SJSA1 (cell line): ENCODE data around the gene FNDC3B. TPM values are rescaled to one million over a fixed set of nuclear protein-coding genes. Genes with fewer than 3 reads are reported as not detected.
"Not testable (repeated sequence)": the region's sequence is repeated elsewhere in the genome, so short reads cannot be mapped to it uniquely, and the experiment has no call there.

Experiments used
- DNase-seq, 2 experiments: peaks; one replicate each; pipeline ENCODE4 v3.0.0-alpha.2; 2015 to 2020; ENCODE audit warnings: low spot score in 2 of 2, low read depth in 1 of 2
- H3K27ac ChIP-seq: fragments of 250-450 bp; sonication (Bioruptor Pico); 2 replicates; pipeline ENCODE4 v1.5.1; 2020; ENCODE audit warnings: mild to moderate bottlenecking, moderate library complexity
- H3K27me3 ChIP-seq: fragments of 250-450 bp; sonication (Bioruptor Pico); replicated peaks from 2 replicates; pipeline ENCODE4 v1.5.1; 2020; ENCODE audit warnings: mild to moderate bottlenecking, moderate library complexity
- H3K36me3 ChIP-seq: fragments of 250-450 bp; sonication (Bioruptor Pico); 2 replicates; pipeline ENCODE4 v1.5.1; 2020; ENCODE audit warnings: mild to moderate bottlenecking
- H3K4me1 ChIP-seq: fragments of 250-450 bp; sonication (Bioruptor Pico); replicated peaks from 2 replicates; pipeline ENCODE4 v1.6.1; 2021; ENCODE audit warnings: mild to moderate bottlenecking
- H3K4me3 ChIP-seq: fragments of 250-450 bp; sonication (Bioruptor Pico); 2 replicates; pipeline ENCODE4 v1.5.1; 2020; ENCODE audit warnings: mild to moderate bottlenecking
- H3K9me3 ChIP-seq: fragments of 250-450 bp; sonication (Bioruptor Pico); replicated peaks from 2 replicates; pipeline ENCODE4 v1.5.1; 2020; ENCODE audit warnings: mild to moderate bottlenecking
- total RNA-seq: library from RNA; depleted of rRNA; stranded (reverse); fragments of >200 nt; shearing (Covaris generic); gene quantifications from 2 replicates; pipeline ENCODE4 v1.2.3, GENCODE V29; 2014

The FNDC3B gene
- total RNA-seq, 1 experiment from 2014 or later = 73.4 TPM

DNA sequence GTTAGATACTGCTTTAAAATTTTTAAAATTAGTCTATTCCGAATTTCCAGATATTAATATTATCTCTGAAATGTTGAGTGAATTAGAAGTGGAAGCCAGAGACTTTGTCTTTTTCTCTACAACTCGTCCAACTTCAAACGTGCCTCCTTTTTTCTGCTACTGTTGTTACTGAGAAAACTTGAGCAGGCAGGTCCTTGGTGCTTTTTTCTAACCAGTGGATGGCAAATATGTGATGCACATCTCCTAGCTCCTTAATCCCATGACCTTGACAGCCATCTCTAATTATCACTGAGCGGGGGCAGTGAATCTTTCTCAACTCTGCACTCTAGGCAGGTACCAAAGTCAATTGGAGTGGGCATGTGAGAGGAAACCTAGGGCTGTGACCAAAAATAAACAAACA is 50.7 kb downstream of the FNDC3B start:
- Histone ChIP-seq H3K36me3 (peaks cover 19% of the 10 kb centered on the region), H3K9me3 (no peaks in the 10 kb centered on the region), H3K27ac (no peak overlapping the region), H3K4me1 (peaks cover 10% of the 10 kb centered on the region), H3K4me3 (no peak overlapping the region), H3K27me3 (no peaks in the 10 kb centered on the region)
- DNase-seq = no peak

DNA sequence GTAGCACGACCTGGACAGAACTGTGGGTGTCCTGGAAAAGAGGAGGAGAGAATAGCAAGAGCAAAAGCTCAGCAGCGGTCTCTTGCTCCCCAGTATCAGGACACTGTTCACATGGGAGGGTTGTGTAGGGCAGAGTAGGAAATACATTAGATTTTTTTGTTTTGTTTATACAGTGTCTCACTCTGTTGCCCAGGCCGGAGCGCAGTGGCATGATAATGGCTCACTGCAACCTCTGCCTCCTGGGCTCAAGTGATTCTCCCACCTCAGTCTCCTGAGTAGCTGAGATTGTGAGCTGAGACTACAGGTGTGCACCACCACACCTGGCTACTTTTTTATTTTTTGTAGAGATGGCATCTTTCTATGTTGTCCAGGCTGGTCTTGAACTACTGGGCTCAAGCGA is 53.3 kb downstream of the FNDC3B start:
- Histone ChIP-seq H3K9me3 (no peaks in the 10 kb centered on the region), H3K27ac (no peak overlapping the region), H3K27me3 (no peaks in the 10 kb centered on the region), H3K4me3 (no peak overlapping the region), H3K36me3 (peaks cover 16% of the 10 kb centered on the region), H3K4me1 (peaks cover 9% of the 10 kb centered on the region; the same call in 1 of the 2 replicates)
- DNase-seq = no peak

DNA sequence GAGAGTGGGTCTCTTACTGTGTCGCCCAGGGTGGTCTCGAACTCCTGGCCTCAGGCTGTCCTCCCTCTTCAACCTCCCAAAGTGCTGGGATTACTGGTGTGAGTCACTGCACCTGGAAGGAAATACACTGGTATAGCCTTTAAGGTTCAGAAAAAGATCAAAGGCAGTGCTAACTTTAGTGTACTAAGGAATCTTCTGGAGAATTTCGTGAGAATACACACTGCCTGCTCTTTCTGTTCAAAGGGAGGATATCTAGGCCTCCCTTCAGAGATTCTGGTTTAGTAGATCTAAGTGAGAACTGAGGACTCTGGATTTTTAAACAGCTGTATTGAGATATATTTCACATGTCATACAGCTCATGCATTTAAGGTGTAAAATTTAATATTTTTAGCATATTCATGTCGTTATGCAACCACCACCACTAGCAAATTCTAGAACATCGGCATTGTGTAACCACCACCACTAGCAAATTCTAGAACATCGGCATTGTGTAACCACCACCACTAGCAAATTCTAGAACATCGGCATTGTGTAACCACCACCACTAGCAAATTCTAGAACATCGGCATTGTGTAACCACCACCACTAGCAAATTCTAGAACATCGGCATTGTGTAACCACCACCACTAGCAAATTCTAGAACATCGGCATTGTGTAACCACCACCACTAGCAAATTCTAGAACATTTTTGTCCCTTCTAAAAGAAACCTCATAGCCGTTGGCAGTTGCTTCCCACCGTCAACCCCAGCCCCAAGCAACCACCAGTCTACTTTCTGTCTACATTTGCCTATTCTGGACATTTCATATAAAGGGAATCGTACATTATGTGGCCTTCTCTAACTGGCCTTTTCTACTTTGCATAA is 54.4 kb downstream of the FNDC3B start:
- H3K36me3 ChIP-seq = peaks cover 16% of the 10 kb centered on the region
- H3K9me3 ChIP-seq, H3K27ac ChIP-seq, DNase-seq, H3K4me3 ChIP-seq, H3K27me3 ChIP-seq: not testable (repeated sequence)
- peaks cover 17% of the 10 kb centered on the region for H3K4me1 ChIP-seq

DNA sequence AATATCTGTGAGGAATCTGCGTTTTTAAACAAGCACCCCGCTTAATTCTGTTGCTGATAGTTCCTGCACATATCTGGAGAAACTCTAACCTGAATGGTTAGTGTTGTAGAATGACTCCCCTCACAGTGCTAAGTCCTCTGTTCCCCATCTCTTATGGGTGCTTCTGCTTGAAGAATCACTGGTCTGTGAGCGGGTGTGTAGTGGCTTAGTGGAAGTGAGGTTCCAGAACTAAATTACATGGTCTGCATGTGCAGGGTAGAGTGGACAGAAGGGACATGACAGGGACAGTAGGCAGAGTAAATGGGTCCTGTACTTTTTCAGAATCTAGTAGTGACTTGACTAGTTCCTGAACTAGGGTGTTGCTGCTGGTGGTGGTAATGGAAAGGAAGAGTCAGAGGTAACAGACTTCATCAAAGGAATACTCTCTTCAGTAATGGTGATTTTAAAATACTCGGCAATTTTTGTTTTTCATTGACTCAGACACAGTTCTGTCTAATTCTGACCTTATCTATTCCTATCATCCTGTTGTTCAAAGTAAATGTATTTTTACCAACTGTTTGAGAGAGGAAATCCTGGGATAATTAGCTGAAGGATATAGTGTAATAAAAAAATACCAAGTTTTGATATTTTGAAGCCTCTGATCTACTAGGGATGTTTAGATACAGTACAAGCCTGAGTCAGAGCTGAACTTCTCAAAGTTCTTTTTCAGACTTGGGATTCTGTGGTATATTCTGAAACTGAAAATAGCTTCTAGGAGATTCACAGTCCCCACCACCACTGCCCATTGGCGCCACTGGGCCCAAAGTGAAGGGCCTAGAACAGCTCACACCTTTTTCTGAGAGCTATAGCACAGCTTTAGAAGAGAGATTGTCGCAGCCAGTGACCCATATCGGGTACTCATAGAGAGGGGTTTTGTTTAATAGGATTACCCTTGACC is 55.5 kb downstream of the FNDC3B start:
- Histone ChIP-seq H3K9me3 (no peaks in the 10 kb centered on the region), H3K4me3 (no peak overlapping the region), H3K36me3 (peaks cover 9% of the 10 kb centered on the region), H3K27me3 (no peaks in the 10 kb centered on the region), H3K27ac (no peak overlapping the region), H3K4me1 (peaks cover 22% of the 10 kb centered on the region)
- DNase-seq = no peak

DNA sequence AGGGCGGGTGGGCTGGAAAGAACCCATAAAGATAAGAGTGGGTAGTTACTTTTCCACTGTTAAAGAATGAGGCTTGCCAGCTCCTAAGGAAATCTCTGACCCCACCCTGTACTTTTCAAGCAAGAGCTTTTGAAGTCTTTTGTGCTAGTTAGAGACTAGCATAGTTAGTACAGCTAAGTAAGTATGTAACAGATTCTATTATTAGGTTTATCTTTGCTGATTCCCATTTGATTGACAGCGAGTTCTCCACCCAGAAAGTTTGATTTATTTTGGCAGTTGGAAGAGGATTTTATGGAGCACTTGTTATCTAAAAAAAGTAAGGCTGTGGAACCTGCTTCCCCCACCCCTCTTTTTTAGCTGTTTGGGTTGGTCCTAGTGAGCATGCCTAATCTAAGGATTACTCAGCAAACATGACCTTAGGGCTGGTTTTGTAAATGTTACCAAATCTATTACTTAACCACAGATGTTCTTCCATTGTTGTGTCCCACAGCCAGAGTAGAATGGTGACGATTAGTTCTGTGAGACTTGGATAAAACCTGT is 57.6 kb downstream of the FNDC3B start:
- Histone ChIP-seq H3K36me3 (peaks cover 4% of the 10 kb centered on the region; the same call in 1 of the 2 replicates), H3K27me3 (no peaks in the 10 kb centered on the region), H3K4me3 (no peak overlapping the region), H3K4me1 (peaks cover 22% of the 10 kb centered on the region), H3K9me3 (no peaks in the 10 kb centered on the region), H3K27ac (no peak overlapping the region)
- peak in 1 of 2 experiments; percentile 48 for DNase-seq

DNA sequence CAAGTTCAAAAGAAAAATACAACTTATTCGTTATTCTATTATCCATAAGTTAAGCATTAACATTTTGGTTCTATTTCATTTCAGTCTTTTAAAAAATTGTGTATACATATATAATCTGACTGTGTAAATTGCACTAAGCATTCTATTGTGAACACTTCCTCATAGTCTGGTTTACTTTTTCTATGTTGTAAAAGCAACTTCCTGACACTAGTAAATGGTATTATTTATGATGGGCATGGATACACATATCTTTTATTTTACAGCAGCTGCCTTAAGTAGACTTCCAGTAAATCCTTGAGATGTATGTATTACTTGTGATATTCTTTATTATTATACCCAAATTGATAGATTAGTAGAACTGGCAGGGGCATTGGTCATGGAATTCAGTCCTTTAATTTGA is 58.2 kb downstream of the FNDC3B start:
- H3K27ac ChIP-seq = no peak overlapping the region
- no peaks in the 10 kb centered on the region for H3K36me3 ChIP-seq
- DNase-seq = no peak
- no peak overlapping the region for H3K4me3 ChIP-seq
- H3K9me3 ChIP-seq = no peaks in the 10 kb centered on the region
- no peaks in the 10 kb centered on the region for H3K27me3 ChIP-seq
- peaks cover 23% of the 10 kb centered on the region for H3K4me1 ChIP-seq

DNA sequence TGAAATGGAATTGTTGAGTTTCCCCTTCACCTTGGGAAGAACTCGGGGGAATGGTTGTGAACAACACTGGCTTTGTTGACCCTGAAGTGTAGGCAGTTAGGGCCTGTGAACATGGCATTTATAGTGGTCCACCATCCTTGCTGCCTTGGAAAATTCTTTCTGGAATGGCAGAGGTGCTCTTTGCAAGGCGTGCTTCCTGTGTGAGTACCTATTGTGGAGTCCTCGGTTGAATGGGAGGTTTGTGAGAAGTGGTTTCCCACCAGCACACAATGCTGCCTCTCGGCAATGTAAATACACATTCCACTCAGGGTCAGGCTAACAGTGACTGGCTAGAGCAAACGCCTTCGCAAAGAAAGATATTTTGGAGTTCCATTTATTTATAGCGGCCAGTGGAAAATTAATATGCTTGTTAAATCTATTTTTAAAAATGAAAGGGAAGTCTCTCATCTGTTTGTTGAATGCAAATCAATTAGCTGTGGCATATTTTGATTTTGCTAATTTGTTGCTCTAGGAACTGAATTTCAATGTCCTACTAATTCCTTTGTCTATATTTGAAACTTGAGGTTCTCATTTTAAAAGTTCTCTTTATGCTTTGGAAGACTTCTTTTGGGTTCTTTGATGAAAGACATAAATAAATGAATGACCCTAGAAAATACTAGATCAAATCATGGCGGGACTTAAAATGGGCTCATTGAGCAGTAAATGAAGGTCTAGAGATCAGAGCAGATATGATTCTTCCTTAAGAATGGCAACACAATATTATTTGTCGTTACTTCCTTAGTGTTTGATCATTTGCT is 59.5 kb downstream of the FNDC3B start:
- Histone ChIP-seq H3K27me3 (no peaks in the 10 kb centered on the region), H3K36me3 (no peaks in the 10 kb centered on the region), H3K4me3 (no peak overlapping the region), H3K9me3 (no peaks in the 10 kb centered on the region), H3K4me1 (peaks cover 36% of the 10 kb centered on the region), H3K27ac (no peak overlapping the region)
- DNase-seq = peak in 1 of 2 experiments; percentile 45

DNA sequence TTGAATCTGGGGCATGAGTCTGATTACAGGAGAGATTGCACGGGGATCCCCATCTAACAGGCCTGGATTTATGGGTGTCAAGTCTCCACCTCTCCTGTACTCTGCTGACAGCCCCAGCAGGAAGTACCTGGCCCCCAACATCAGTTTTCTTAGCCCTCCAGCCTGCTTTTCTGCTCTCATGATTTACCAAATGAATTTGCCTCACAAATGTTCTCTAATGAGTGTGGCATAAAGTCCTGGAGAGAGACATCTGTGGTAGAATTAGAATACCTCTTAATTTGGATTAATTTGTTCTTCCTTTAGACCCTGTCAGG is 60.1 kb downstream of the FNDC3B start:
- DNase-seq = no peak
- Histone ChIP-seq H3K9me3 (no peaks in the 10 kb centered on the region), H3K27me3 (no peaks in the 10 kb centered on the region), H3K4me1 (peaks cover 41% of the 10 kb centered on the region), H3K4me3 (no peak overlapping the region), H3K36me3 (no peaks in the 10 kb centered on the region), H3K27ac (no peak overlapping the region)

DNA sequence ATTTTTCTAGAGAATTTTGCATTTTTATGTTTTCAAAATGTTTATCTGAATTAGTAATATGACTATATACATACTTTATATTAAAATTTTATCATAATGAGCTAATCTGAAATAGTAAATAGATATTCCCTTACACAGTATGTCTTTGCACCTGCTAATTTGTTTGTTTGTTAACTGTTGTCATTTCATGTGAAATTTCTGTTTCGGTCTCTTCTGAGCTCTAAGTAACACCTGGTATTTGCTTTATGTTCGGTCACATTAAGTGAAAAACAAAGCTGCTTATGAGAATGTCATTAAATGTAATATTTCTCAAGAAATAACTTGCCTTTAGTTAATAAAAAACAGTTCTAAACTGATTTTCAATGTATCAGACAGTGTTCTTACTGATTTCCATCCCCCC is 61.1 kb downstream of the FNDC3B start:
- H3K36me3 ChIP-seq = no peaks in the 10 kb centered on the region
- H3K27me3 ChIP-seq = no peaks in the 10 kb centered on the region
- H3K9me3 ChIP-seq = no peaks in the 10 kb centered on the region
- DNase-seq = no peak
- no peak overlapping the region for H3K27ac ChIP-seq
- peaks cover 51% of the 10 kb centered on the region for H3K4me1 ChIP-seq
- no peak overlapping the region for H3K4me3 ChIP-seq

DNA sequence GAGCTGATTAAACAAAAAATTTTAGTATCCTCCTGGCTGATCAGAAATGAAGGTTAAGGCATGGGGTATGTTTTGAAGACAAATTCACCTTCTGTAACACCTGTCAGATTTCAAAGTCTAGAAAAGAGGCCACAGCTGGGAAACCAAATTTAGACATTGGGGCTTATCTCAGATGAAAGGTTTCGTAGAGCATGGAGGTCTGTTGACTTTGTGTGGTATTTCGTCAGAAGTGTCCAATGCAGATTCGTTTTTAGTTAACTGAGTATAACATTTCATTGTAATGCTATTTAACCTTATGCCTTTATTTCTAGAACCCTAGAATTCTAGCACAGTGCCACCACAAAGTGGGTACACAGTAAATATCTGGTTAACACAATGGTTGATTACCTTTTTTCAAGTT is 61.7 kb downstream of the FNDC3B start:
- no peaks in the 10 kb centered on the region for H3K27me3 ChIP-seq
- H3K4me1 ChIP-seq = peaks cover 55% of the 10 kb centered on the region
- no peak overlapping the region for H3K4me3 ChIP-seq
- H3K36me3 ChIP-seq = no peaks in the 10 kb centered on the region
- no peak overlapping the region for H3K27ac ChIP-seq
- DNase-seq = no peak
- no peaks in the 10 kb centered on the region for H3K9me3 ChIP-seq

DNA sequence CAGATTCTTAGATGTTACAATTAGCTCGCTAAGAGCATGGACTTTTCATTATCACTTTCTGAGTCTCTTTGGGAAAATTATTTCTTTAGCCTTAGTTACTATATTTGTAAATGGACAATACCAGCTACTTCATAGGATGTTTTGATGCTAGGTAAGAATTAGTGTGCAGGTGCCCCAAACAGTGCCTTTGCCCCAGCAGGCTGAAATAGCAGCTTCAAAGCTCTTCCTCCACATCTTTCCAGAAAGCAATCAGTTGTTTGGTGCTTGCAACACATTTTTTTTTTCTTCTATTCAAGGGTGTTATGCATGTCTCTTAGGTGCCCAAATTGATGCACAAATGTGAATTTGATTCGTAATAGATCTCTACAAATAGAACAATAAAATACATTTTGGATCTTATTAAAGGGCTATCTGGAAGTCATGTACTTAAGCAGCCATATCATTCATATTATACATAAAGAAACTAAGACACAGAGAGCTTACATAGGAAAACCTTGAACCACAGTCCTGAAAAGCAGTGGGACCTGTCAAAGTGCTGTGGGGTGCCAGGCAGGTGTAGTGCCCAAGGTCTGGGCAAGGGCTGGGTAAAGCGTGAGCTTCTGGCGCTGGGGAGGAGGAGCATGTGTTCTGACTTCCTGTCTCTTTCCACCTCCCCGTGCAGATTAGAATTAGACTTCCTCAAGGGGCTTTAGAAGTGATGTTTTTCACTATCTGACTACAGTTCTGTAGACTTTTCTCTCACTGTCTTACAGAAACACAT is 62.9 kb downstream of the FNDC3B start:
- Histone ChIP-seq H3K27ac (no peak overlapping the region), H3K27me3 (no peaks in the 10 kb centered on the region), H3K4me1 (peaks cover 62% of the 10 kb centered on the region), H3K4me3 (no peak overlapping the region), H3K36me3 (no peaks in the 10 kb centered on the region), H3K9me3 (no peaks in the 10 kb centered on the region)
- DNase-seq = no peak

DNA sequence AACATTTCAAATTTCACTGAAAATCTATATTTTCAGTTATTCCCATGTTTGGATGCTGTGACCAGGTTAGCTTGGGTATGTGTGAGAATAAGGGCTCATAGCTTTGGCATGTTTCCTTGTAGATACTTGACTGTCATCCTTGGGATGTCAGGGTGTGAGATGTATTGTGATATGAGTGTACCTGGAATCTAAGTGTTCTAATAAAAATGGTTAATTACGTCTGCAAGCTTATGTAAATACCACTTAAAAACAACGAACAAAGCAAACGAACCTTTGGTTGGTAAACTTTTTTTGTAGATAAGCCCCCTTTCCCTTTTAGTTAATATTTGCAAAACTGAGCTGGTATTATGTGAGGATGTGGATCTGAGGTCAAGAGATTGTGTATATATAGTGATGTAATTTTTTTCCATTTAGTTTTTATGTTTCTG is 63.5 kb downstream of the FNDC3B start:
- H3K36me3 ChIP-seq = no peaks in the 10 kb centered on the region
- H3K4me1 ChIP-seq = peaks cover 59% of the 10 kb centered on the region
- DNase-seq = no peak
- no peak overlapping the region for H3K4me3 ChIP-seq
- H3K27me3 ChIP-seq = no peaks in the 10 kb centered on the region
- no peaks in the 10 kb centered on the region for H3K9me3 ChIP-seq
- H3K27ac ChIP-seq = no peak overlapping the region

DNA sequence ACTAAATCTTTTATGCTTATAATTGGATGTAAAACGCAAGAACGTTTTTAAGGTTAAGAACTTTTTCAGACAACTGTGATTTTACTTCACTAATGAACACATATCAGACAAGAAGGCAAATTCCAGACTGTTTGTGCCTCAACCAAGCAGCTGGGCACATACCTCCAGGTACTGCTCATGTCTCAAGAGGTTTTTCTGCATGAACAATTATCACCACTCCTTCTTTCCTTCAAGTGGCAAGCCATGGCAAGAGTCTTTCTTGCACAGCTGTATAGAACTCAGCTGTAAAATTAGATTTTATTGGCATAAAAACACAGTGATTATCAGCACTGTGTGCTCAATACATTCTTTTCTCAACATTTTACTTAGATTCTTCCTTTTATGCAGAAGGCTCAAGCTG is 64.3 kb downstream of the FNDC3B start:
- H3K27me3 ChIP-seq = no peaks in the 10 kb centered on the region
- no peak for DNase-seq
- no peak overlapping the region for H3K4me3 ChIP-seq
- H3K9me3 ChIP-seq = no peaks in the 10 kb centered on the region
- H3K4me1 ChIP-seq = peaks cover 54% of the 10 kb centered on the region
- H3K36me3 ChIP-seq = no peaks in the 10 kb centered on the region
- no peak overlapping the region for H3K27ac ChIP-seq
